HepG2 (cell line): Measurements from ENCODE around the gene KIRREL3. TPM values are rescaled to one million over a fixed set of nuclear protein-coding genes. Genes with fewer than 3 reads are reported as not detected.

Experiments used
- CENPT ChIP-seq: sonication (generic); formaldehyde crosslinking; IDR thresholded peaks from 2 replicates; pipeline ENCODE4 v1.8.0; 2022; ENCODE audit warnings: low read depth, mild to moderate bottlenecking, moderate library complexity, missing genetic modification reagents
- CHD4 ChIP-seq: fragments of 200-600 bp; sonication (generic); IDR thresholded peaks from 2 replicates; pipeline ENCODE4 v1.7.0; 2017; ENCODE audit warnings: mild to moderate bottlenecking, low read length, borderline replicate concordance
- JUNB ChIP-seq: sonication (generic); formaldehyde crosslinking; IDR thresholded peaks from 2 replicates; pipeline ENCODE4 v1.8.0; 2022; ENCODE audit warnings: missing genetic modification reagents, mild to moderate bottlenecking, borderline replicate concordance
- MYC ChIP-seq: sonication (generic); formaldehyde crosslinking; IDR thresholded peaks from 2 replicates; pipeline ENCODE4 v1.9.0; 2021; ENCODE audit warnings: missing genetic modification reagents, borderline replicate concordance
- SCMH1 ChIP-seq: sonication (generic); formaldehyde crosslinking; IDR thresholded peaks from 2 replicates; pipeline ENCODE4 v1.9.0; 2021; ENCODE audit warnings: missing genetic modification reagents, mild to moderate bottlenecking, borderline replicate concordance
- ZNF10 ChIP-seq: sonication (generic); formaldehyde crosslinking; IDR thresholded peaks from 2 replicates; pipeline ENCODE4 v1.4.0; 2020; ENCODE audit warnings: mild to moderate bottlenecking, low read depth, missing genetic modification reagents, borderline replicate concordance
- ZNF326 ChIP-seq: sonication (generic); formaldehyde crosslinking; IDR thresholded peaks from 2 replicates; pipeline ENCODE4 v1.4.0; 2020; ENCODE audit warnings: missing genetic modification reagents, borderline replicate concordance
- polyA plus RNA-seq, 8 experiments: library from polyadenylated mRNA; depleted of rRNA in 3 of 8; stranded (reverse) in 7 of 8; unstranded in 1 of 8; fragments of >200 nt; fragmentation: Illumina TruSeq in 4 of 8; extraction: Trizol in 4 of 8; gene quantifications; 2 replicates each; pipeline versions ENCODE4 v1.2.1 to v1.2.3, GENCODE V29; 2011 to 2016; ENCODE audit warnings: low read depth in 4 of 8, missing spikeins in 1 of 8, mixed read lengths in 1 of 8; ENCODE audit not compliant: insufficient read depth in 1 of 8
- total RNA-seq, 5 experiments: library from RNA; depleted of rRNA; stranded (reverse); fragments of >200 nt; fragmentation: Illumina TruSeq; extraction: Trizol; gene quantifications; 2 replicates each; pipeline ENCODE4 v1.2.3, GENCODE V29; 2016; ENCODE audit warnings: low read depth in 1 of 5
- TF ChIP-seq, protein P1 (sequence below): sonication (generic); formaldehyde crosslinking; IDR thresholded peaks from 2 replicates; pipeline ENCODE4 v1.8.1; 2022; ENCODE audit warnings: low read depth, mild to moderate bottlenecking, missing genetic modification reagents
- TF ChIP-seq, protein P2 (sequence below): sonication (generic); formaldehyde crosslinking; IDR thresholded peaks from 2 replicates; pipeline ENCODE4 v1.4.0; 2020; ENCODE audit warnings: missing genetic modification reagents, mild to moderate bottlenecking, borderline replicate concordance

KIRREL3 gene
- total and polyA plus RNA-seq, 2 of the 13 experiments (the other 11 are each of a cell fraction or from before 2014, with no cell fraction given), result not detected

DNA sequence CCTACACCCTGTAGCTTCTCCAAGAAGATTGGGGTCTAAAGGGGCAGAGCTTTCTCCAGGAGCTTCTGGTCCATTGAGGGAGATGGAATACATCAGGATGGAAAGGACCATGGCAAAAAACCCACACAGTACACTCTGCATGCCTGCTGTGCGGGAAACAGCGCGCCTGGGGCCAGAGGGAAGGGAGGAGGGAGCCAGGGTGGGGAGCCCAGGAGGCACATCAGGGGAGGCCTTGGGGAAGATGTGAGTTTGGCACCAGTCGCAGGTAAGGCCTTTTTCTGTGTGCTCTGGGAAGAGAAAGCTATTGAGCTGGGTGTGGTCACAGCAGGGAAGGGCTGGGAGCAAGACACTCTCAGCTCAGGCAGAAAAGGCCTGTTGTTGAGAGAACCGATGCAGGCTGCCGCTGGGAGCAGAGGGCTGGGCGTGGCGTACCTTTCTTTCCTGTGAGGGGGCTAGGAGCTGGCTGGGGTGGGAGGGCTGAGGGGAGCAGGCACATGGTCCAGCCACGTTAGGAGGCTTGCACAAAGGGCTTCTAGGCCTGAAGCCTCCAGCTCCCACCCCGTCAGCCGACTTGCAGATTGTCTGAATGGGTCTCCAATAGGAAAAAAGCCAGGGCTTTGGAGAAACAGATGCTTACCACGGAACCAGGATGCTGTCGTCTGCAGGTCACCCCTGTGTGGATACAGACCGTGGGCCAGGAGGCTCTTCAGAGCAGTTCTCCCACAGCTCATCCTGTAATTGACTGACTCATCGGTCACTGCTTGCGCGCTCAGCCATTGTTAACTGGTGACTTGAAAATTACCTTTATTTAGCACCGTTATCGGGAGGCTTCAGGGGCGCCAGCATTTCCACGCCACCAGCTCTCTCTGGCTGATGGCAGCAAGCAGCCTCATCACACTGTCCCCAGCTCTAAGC lies 407.8 kb downstream of the KIRREL3 start (continued):
- no peak for TF ChIP-seq SCMH1
- TF ChIP-seq JUNB (CRISPR knock-in tag), result no peak
- TF ChIP-seq CENPT, result no peak
- TF ChIP-seq, protein P1, sequence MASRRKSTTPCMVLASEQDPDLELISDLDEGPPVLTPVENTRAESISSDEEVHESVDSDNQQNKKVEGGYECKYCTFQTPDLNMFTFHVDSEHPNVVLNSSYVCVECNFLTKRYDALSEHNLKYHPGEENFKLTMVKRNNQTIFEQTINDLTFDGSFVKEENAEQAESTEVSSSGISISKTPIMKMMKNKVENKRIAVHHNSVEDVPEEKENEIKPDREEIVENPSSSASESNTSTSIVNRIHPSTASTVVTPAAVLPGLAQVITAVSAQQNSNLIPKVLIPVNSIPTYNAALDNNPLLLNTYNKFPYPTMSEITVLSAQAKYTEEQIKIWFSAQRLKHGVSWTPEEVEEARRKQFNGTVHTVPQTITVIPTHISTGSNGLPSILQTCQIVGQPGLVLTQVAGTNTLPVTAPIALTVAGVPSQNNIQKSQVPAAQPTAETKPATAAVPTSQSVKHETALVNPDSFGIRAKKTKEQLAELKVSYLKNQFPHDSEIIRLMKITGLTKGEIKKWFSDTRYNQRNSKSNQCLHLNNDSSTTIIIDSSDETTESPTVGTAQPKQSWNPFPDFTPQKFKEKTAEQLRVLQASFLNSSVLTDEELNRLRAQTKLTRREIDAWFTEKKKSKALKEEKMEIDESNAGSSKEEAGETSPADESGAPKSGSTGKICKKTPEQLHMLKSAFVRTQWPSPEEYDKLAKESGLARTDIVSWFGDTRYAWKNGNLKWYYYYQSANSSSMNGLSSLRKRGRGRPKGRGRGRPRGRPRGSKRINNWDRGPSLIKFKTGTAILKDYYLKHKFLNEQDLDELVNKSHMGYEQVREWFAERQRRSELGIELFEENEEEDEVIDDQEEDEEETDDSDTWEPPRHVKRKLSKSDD (CRISPR knock-in tag), result no peak
- TF ChIP-seq ZNF10 (CRISPR knock-in tag), result no peak
- TF ChIP-seq, protein P2, sequence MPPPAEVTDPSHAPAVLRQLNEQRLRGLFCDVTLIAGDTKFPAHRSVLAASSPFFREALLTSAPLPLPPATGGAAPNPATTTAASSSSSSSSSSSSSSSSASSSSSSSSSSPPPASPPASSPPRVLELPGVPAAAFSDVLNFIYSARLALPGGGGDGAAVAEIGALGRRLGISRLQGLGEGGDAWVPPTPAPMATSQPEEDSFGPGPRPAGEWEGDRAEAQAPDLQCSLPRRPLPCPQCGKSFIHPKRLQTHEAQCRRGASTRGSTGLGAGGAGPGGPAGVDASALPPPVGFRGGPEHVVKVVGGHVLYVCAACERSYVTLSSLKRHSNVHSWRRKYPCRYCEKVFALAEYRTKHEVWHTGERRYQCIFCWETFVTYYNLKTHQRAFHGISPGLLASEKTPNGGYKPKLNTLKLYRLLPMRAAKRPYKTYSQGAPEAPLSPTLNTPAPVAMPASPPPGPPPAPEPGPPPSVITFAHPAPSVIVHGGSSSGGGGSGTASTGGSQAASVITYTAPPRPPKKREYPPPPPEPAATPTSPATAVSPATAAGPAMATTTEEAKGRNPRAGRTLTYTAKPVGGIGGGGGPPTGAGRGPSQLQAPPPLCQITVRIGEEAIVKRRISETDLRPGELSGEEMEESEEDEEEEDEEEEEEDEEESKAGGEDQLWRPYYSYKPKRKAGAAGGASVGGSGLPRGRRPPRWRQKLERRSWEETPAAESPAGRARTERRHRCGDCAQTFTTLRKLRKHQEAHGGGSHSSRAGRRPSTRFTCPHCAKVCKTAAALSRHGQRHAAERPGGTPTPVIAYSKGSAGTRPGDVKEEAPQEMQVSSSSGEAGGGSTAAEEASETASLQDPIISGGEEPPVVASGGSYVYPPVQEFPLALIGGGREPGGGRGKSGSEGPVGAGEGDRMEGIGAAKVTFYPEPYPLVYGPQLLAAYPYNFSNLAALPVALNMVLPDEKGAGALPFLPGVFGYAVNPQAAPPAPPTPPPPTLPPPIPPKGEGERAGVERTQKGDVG (CRISPR knock-in tag), result no peak
- TF ChIP-seq MYC (CRISPR knock-in tag), result no peak
- no peak for TF ChIP-seq ZNF326
- TF ChIP-seq CHD4, result no peak
